Activated naive CD4-positive, alpha-beta T cell treated with anti-CD3 and anti-CD28 coated beads, Interleukin-2, amount 50 U/mL, for 16 hours (primary cell): ENCODE data around the gene FAM90A1.
"Not testable (repeated sequence)": the region's sequence is repeated elsewhere in the genome, so short reads cannot be mapped to it uniquely, and the experiment has no call there.

ENCODE experiments used
- DNase-seq: peaks from one replicate; pipeline ENCODE4 v3.0.0-alpha.2; 2020

Gene FAM90A1

DNA sequence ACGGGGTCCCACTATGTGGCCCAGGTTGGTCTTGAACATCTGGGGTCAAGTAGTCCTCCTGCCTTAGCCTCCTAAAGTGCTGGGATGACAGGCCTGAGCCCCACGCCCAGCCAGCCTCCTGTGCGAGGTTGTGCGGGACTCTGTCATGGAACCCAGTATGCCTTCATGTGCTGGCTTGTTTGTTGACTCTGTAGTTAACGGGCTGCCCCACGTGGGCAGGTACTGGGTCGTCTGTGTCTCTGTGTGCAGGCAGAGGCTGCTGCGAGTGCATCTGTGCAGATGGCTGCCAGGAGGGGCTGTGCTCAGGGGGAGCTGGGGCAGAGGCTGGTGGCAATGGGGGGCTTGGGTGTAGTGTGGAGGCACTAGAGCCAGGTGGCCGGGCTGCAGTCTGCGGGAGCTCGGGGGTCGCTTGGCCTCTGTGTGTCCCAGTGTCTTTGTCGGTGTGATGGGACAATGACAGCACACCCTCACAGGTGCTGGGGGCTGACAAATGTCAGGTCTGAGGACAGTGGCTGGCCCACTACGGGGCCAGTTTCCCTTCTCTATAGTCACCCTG, 6.0 kb upstream of the FAM90A1 start:
- DNase-seq: not testable (repeated sequence)

GRCh38 chr12:8231666-8232608, 4.5 kb upstream of the FAM90A1 start:
- DNase-seq: peak; percentile 68

DNA sequence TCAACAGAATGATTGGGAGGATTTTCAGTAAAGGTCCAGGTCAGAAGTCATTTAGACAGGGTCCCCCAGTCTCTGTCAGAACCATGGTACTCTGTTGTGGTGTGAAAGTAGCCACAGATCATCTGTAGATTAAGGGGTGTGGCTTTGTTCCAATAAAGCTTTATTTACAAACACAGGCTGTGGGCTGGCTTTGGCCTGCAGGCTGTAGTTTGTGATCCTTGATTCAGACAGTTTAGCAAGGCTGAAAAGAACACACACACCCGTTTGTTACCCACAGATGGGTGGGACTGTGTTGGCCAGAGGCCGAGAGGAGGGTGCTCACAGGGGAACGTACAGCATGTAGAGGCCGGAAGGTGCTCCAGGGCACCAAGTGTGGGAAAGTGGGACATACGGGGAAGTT, 3.6 kb upstream of the FAM90A1 start:
- not testable (repeated sequence) for DNase-seq

DNA sequence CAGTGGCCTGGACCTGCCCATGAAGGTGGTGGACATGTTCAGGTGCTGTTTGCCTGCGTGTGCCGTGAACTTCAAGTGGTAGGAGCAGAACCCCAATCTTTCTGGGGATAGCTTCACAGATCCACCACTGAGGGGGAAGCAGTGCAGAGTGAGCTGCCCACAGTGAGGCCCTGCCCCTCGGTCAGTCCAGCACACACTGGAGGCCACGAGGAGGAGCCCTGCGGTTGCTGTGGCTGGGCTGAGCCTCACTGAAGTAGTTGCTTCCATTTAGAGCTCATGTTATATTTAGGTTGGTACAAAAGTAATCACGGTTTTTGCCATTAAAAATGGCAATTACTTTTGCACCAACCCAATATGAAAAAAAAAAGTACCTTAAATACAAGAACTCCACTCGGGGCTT, 2.1 kb upstream of the FAM90A1 start:
- DNase-seq: not testable (repeated sequence)

- DNase-seq: not testable (repeated sequence)
These were observed 1.2 kb upstream of the FAM90A1 start for GRCh38 chr12:8228607-8229006.

DNA sequence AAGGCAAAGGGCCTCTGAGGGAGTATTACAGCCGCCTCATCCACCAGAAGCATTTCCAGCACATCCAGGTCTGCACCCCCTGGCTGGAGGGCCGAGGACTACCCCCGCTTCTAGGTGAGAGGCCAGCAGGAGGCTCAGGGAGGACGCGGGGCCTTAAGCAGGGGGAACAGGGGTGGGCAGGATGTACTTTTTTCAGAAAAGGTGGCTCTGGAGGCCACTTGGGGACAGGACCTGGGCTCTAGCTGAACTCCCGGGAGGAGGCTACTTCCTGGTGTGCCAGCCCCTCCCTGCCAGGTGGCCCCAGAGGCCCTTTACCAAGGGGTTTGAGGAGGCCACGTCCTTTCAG, 287 bp upstream of the FAM90A1 start:
- not testable (repeated sequence) for DNase-seq

- no peak for DNase-seq
These were observed 1.1 kb downstream of the FAM90A1 start for GRCh38 chr12:8226355-8226754.

DNA sequence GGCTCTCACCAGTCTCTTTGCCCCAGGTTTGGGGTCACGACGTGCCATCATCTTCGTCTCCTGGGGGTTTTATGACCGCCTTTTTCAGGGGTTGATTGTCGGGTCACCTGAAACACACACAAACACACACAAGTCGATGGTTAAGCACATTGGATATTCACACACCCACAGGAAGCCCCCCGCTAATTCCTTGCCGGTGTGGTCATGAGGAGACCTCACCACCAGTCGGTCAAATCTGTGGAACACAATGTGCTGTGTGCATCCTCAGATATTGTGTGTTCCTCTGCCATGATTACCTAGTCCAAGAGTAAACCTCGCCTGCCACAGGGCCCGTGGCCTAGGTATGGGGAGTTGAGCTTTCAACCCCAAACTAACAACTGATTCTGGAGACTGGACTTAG, 2.6 kb downstream of the FAM90A1 start:
- DNase-seq: not testable (repeated sequence)

GRCh38 chr12:8223646-8224045, 3.8 kb downstream of the FAM90A1 start:
- DNase-seq: not testable (repeated sequence)

DNA sequence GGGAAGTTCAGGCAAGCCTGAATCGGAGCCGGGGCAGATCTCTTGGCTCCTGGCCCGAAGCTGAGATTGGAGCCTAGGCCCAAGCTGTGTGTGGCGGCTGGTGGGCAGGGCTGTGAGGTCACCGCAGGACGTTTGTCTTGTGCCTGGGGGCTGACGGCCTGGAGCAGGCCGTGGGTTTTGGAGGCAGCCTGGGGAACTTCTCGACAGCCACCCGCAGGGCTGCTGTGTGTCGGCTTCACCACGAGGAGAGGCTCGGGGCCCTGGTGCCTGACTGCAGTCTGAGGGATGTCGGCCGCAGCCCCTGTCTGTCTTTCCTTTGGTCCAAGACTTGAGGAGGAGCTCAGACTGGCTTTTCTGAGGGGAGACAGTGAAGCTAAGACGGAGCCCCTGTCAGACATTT, 5.1 kb downstream of the FAM90A1 start:
- not testable (repeated sequence) for DNase-seq

DNA sequence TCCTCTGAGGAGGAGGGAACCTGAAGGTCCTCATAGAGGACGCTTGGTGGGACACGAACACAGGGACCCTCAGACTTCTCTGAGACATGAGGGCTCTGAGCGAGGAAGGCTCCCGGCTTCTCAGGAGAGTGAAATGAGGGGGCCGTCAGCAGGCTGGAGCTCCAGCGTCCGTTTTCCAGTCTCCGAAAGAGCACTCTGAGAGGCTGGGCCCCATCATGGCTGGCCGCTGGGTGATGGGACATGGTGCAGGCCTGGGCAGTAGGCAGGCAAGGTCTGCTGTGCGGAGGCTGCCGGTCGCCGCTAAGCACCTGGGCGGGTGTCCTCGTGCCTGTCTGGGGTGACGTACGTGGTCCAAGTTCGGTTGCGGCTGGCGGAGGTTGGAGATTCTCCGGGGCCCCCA, 5.6 kb downstream of the FAM90A1 start:
- not testable (repeated sequence) for DNase-seq

GRCh38 chr12:8221375-8221774, 6.0 kb downstream of the FAM90A1 start:
- not testable (repeated sequence) for DNase-seq

- DNase-seq: not testable (repeated sequence)
These were observed 8.6 kb downstream of the FAM90A1 start for GRCh38 chr12:8218711-8219382.

DNA sequence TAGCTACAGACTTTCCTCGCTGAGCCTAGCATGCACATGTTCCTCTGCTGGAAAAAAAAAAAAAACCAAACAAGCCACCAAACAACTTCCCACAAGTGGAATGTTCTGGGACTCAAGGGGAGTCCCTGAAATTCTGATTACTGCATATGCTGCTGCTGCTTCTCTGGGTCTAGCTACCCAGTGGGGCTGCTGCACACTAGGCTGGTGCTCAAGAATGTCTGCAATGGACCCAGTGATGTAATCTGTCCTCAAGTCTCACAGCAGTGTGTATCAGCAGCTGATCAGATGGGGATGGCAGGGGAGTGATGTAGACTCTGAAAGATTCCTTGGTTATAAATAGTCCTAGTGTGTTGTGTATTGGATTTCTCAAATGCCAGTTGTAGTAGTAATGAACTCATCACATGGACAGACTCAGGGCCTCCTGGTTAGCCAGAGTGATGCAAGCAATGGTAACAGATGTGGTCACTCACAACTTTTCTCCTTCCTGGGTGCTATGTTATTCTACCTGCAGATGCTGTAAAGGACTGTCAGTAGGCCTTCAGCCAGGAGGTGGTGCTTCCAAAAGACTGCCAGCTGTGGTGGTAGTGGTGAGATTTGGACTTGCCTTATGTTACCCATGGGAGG, 29.6 kb downstream of the FAM90A1 start:
- not testable (repeated sequence) for DNase-seq

DNA sequence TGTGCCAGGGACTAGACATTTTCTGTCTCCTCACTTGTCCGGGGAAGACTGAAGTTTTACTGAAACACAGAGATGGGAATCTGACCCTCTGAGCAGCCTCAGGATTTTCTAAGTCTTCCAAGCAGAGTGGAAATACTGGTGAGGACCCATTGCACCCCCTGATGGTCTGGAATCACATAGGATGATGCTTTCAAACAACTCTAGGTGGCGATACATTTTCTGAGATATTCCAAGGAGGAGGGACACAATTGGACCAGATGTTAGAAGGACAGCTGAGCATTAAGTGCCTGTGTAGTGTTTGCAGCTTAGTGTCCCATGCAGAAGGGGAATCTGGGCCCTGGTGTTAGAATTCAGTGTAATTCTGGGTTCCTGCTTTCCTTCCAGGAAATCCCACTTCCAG, 39.3 kb downstream of the FAM90A1 start:
- DNase-seq: not testable (repeated sequence)

DNA sequence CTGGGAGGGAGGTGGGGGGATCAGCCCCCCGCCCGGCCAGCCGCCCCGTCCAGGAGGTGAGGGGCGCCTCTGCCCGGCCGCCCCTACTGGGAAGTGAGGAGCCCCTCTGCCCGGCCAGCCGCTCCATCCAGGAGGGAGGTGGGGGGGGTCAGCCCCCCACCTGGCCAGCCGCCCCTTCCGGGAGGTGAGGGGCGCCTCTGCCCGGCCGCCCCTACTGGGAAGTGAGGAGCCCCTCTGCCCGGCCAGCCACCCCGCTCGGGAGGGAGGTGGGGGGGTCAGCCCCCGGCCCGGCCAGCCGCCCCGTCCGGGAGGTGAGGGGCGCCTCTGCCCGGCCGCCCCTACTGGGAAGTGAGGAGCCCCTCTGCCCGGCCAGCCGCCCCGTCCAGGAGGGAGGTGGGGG, 43.2 kb downstream of the FAM90A1 start:
- not testable (repeated sequence) for DNase-seq

DNA sequence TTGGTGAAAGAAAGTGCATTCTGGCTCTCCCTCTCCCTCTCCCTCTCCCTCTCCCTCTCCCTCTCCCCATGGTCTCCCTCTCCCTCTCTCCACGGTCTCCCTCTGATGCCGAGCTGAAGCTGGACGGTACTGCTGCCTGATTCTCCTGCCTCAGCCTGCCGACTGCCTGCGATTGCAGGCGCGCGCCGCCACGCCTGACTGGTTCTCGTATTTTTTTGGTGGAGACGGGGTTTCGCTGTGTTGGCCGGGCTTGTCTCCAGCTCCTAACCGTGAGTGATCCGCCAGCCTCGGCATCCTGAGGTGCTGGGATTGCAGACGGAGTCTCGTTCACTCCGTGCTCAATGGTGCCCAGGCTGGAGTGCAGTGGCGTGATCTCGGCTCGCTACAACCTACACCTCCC, 44.1 kb downstream of the FAM90A1 start:
- not testable (repeated sequence) for DNase-seq

DNA sequence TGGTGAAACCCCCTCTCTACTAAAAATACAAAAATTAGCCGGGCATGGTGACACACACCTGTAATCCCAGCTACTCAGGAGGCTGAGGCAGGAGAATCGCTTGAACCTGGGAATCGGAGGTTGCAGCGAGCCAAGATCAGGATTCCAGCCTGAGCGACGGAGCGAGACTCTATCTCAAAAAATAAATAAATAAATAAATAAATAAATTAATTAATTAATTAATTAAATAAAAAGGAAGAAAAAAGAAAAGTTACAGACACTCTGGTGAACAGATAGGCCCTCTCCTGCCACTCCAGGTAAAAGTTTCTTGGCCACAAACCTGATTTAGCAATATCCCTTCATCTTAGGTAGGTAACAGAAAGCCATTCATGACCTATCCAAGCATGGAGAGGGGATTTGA, 44.5 kb downstream of the FAM90A1 start:
- DNase-seq: not testable (repeated sequence)

DNA sequence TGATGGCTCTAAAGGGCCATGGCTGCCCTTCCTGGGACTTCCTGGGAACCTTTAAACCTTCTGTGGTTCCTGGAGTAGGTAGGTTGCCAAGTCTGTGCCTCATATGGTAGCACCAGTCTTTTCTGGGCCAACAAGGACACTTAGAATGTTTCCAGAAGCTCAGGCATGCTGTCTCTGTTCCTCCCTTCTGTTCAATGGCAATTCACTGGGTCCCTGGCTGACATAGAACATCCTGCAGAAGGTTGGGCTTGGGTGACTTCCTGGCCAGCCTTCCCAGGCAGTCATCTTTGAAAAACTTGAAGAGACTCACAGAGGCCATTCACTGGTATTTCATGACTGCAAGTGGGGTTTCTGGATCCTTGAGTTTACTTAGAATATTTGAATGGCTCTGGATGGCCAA, 46.1 kb downstream of the FAM90A1 start:
- not testable (repeated sequence) for DNase-seq

- DNase-seq: peak; percentile 67
These were observed 47.3 kb downstream of the FAM90A1 start for GRCh38 chr12:8179989-8180585.

DNA sequence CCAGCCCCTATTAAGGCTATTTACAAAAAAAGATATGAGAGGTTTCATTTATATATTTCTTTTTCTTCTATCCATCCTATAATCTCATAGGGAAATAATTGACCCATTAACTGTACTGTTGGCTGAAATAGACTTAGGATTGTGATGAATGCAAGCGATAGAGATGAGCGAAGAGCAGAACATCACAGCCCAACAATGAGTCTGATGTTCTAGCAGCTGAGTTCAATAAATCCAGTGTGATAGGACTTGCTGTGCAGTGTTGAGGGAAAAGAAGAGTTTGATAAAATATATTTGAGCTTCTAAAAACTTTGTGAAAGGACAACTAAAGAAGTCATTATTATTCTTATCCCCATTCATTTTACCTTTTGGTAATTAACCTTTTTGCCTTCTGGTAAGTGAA, 54.5 kb downstream of the FAM90A1 start:
- DNase-seq: not testable (repeated sequence)
